Thymus (tissue), 11 donors: ENCODE results near the gene KCNK17. TPM values are rescaled to one million over a fixed set of nuclear protein-coding genes. Genes with fewer than 3 reads are reported as not detected.

Experiments
- DNase-seq, 9 donors: peaks; one replicate each; pipeline ENCODE4 v3.0.0-alpha.2; 2013; ENCODE audit warnings: low spot score in 9 of 9, low read depth in 6 of 9, missing footprints in 1 of 9
- H3K27ac ChIP-seq, 2 donors: one replicate each; pipeline ENCODE4 v1.5.1; 2013; ENCODE audit warnings: control low read depth in 1 of 2, low read depth in 1 of 2, low read length in 1 of 2, mild to moderate bottlenecking in 1 of 2, moderate library complexity in 1 of 2
- H3K27me3 ChIP-seq, 2 donors: one replicate each; pipeline ENCODE4 v1.5.1; 2013; ENCODE audit warnings: low read length in 1 of 2; ENCODE audit not compliant: control insufficient read depth in 2 of 2, insufficient read depth in 1 of 2
- H3K36me3 ChIP-seq, 2 donors: one replicate each; pipeline ENCODE4 v1.5.1; 2013; ENCODE audit warnings: low read length in 1 of 2, mild to moderate bottlenecking in 1 of 2, moderate library complexity in 1 of 2; ENCODE audit not compliant: control insufficient read depth in 2 of 2, insufficient read depth in 2 of 2
- H3K4me1 ChIP-seq, 2 donors: one replicate each; pipeline ENCODE4 v1.5.1; 2013; ENCODE audit warnings: low read length in 2 of 2; ENCODE audit not compliant: control insufficient read depth in 2 of 2, insufficient read depth in 2 of 2
- H3K4me3 ChIP-seq, 2 donors: one replicate each; pipeline ENCODE4 v1.5.1; 2013; ENCODE audit warnings: low read length in 2 of 2, control low read depth in 1 of 2, mild to moderate bottlenecking in 1 of 2
- H3K9me3 ChIP-seq, 2 donors: one replicate each; pipeline ENCODE4 v1.5.1; 2013; ENCODE audit warnings: low read length in 1 of 2, mild to moderate bottlenecking in 1 of 2; ENCODE audit not compliant: control insufficient read depth in 2 of 2, insufficient read depth in 1 of 2
- WGBS: extraction: QIAGEN DNeasy Blood & Tissue Kit; methylation state at CpG from one replicate; pipeline ENCODE4 v1.1.7; 2013; 5-methylcytosine and 5-hydroxymethylcytosine counted together
- polyA plus RNA-seq: library from polyadenylated mRNA; stranded (reverse); fragments of 200-250 nt; gene quantifications from one replicate; pipeline ENCODE4 v1.2.3, GENCODE V29; 2013
- total RNA-seq: library from RNA; stranded (reverse); fragments of 120-200 nt; gene quantifications from one replicate; pipeline ENCODE4 v1.2.4, GENCODE V29; 2013
- donor health status: healthy.

The KCNK17 gene
- total and polyA plus RNA-seq, 2 donors = 0.80 to 1.0 TPM

DNA sequence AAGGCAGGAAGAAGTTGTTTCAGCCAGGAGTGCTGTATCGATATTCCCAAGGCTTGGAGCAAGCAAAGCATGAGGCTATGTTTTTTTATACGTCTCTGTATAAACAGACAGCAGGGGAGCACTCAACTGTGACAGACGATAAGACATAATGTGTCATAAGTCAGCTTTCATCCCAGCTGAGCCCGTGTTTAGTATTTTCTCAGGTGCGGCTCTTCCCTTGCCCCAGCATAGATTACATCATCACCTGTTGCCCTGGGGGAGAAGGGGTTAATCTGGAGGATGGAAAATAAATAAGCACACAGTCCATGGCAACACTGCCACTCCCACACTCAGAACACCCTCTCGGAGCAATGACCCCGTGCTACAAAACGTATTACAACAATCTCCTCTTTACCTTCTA, 62.8 kb downstream of the KCNK17 start:
- 81% methylated on average over 8 of the region's 8 CpGs for WGBS
- Histone ChIP-seq H3K4me1 (peaks cover 0 to 4% of the 10 kb centered on the region in 2 donors), H3K9me3 (no peaks in the 10 kb centered on the region), H3K27ac (no peak overlapping the region), H3K4me3 (no peak overlapping the region), H3K36me3 (no peaks in the 10 kb centered on the region), H3K27me3 (no peaks in the 10 kb centered on the region)
- no peak for DNase-seq

DNA sequence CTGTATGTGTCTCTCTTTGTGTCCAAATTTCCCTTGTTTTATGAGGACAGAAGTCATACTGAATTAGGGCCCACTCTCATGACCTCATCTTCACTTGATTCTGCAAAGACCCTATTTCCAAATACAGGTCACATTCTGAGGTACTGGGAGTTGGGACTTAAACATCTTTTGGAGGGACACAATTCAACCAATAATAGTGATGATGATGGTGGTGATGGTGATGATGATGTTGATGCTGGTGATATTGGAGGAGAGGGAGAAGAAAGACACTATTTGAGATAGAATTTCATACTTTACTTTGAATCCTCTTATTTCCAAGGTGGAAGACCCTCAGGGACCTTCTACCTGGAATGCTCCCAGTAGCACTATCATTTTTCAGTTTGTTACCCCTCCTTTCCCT, 63.7 kb downstream of the KCNK17 start:
- no peak for DNase-seq
- Histone ChIP-seq H3K27ac (no peak overlapping the region), H3K9me3 (no peaks in the 10 kb centered on the region), H3K4me3 (no peak overlapping the region), H3K36me3 (no peaks in the 10 kb centered on the region), H3K4me1 (peaks cover 0 to under 1% of the 10 kb centered on the region in 2 donors), H3K27me3 (no peaks in the 10 kb centered on the region)

DNA sequence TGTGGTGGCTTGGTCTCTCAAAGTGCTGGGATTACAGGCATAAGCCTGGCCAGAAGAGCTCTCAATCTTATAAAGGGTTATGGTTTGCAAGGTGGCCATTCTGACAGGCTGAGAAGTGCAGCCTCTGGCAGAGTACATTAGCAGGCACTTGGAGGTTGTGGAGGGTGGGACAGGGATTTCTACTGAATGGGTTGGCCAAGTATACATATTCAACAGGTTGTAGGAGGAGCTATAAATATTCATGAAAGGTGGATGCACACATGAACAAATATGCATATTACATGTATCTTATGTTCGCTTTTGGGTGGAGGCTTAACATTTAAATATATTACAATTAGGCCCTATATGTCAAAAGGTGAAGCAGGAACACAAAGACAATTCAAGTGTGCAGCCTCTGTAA, 64.9 kb downstream of the KCNK17 start:
- Histone ChIP-seq H3K27ac (no peak overlapping the region), H3K4me3 (no peak overlapping the region), H3K27me3 (no peaks in the 10 kb centered on the region), H3K36me3 (no peaks in the 10 kb centered on the region), H3K4me1 (peaks cover 0 to 3% of the 10 kb centered on the region in 2 donors), H3K9me3 (no peaks in the 10 kb centered on the region)
- 98% methylated on average over 1 of the region's 1 CpG for WGBS
- no peak for DNase-seq

Other genes with a start within 250 kb of the KCNK17 start
- gene SAYSD1, start 199.2 kb downstream of the KCNK17 start, total RNA-seq = 18.8 TPM
- 51.7 TPM for gene SAYSD1, start 199.2 kb downstream of the KCNK17 start, polyA plus RNA-seq
- gene KCNK5, start 84.9 kb downstream of the KCNK17 start, total RNA-seq = 3.9 TPM
- 2.6 TPM for gene KCNK5, start 84.9 kb downstream of the KCNK17 start, polyA plus RNA-seq
- not detected for gene KCNK16, start 8.3 kb upstream of the KCNK17 start, total RNA-seq
- gene KCNK16, start 8.3 kb upstream of the KCNK17 start, polyA plus RNA-seq = 0.07 TPM